Esophagus muscularis mucosa (tissue), 4 donors: ENCODE data around the gene CCDC92B. TPM values are rescaled to one million over a fixed set of nuclear protein-coding genes. Genes with fewer than 3 reads are reported as not detected.

Source experiments
- DNase-seq: peaks from one replicate; pipeline ENCODE4 v3.0.0-alpha.2; 2017; ENCODE audit errors: extremely low spot score
- H3K27ac ChIP-seq, 4 donors: fragments of 200-600 bp; sonication (generic); replicated peaks in 1 of 4; 1 replicate in 3 of 4; 2 replicates in 1 of 4; pipeline ENCODE4 v1.5.1; 2016 to 2019; ENCODE audit warnings: mild to moderate bottlenecking in 1 of 4
- H3K27me3 ChIP-seq, 4 donors: fragments of 200-600 bp; sonication (generic); one replicate each; pipeline versions ENCODE4 v1.5.1 to v1.6.0; 2016 to 2019
- H3K36me3 ChIP-seq, 4 donors: fragments of 200-600 bp; sonication (generic); one replicate each; pipeline ENCODE4 v1.5.1; 2016 to 2019
- H3K4me1 ChIP-seq, 4 donors: fragments of 200-600 bp; sonication (generic); one replicate each; pipeline ENCODE4 v1.5.1; 2016 to 2019
- H3K4me3 ChIP-seq, 4 donors: fragments of 200-600 bp; sonication (generic); 1 replicate in 2 of 4; 2 replicates in 2 of 4; pipeline ENCODE4 v1.5.1; 2016 to 2019; ENCODE audit warnings: mild to moderate bottlenecking in 4 of 4, moderate library complexity in 1 of 4
- H3K9me3 ChIP-seq, 4 donors: fragments of 200-600 bp; sonication (generic); 1 replicate in 3 of 4; 2 replicates in 1 of 4; pipeline ENCODE4 v1.5.1; 2016 to 2019
- CTCF ChIP-seq, 3 experiments: fragments of 200-600 bp in 2 of 3; fragments of 450-650 bp in 1 of 3; sonication (generic) in 2 of 3; IDR thresholded peaks; one replicate each; pipeline ENCODE4 v1.5.1; 2017 to 2019; ENCODE audit warnings: antibody characterized with exemption in 3 of 3, mild to moderate bottlenecking in 2 of 3, moderate library complexity in 1 of 3
- EP300 ChIP-seq: sonication (generic); formaldehyde crosslinking; IDR thresholded peaks from one replicate; pipeline ENCODE4 v1.6.1; 2017; ENCODE audit warnings: antibody characterized with exemption
- POLR2A ChIP-seq: fragments of 450-650 bp; IDR thresholded peaks from one replicate; pipeline ENCODE4 v1.6.1; 2017; ENCODE audit warnings: antibody characterized with exemption, moderate library complexity, mild to moderate bottlenecking, low read depth
- POLR2AphosphoS5 ChIP-seq, 2 donors: sonication (generic); formaldehyde crosslinking; IDR thresholded peaks; one replicate each; pipeline ENCODE4 v1.6.1; 2017; ENCODE audit warnings: antibody characterized with exemption in 2 of 2
- WGBS: methylation state at CpG from one replicate; pipeline ENCODE4 v1.1.5; 2018; 5-methylcytosine and 5-hydroxymethylcytosine counted together
- intact Hi-C: fragments of 100-400 bp; cut with DNase I; formaldehyde crosslinking; loops from one replicate; pipeline ENCODE4 v1.15.1; 2023
- total RNA-seq, 4 donors: library from RNA; depleted of rRNA; stranded (reverse); fragments of >200 nt; gene quantifications; one replicate each; pipeline versions ENCODE4 v1.1.0 to v1.2.1, GENCODE V29; 2016

Gene CCDC92B
- total RNA-seq, 4 donors from 2014 or later = 0.13 to 0.42 TPM; not detected in 2

- Histone ChIP-seq H3K27me3 (peaks cover 0 to 27% (median 5%) of the 10 kb centered on the region in 4 donors), H3K27ac (no peak overlapping the region), H3K36me3 (peaks cover 0 to 9% (median 0%) of the 10 kb centered on the region in 4 donors), H3K4me3 (no peak overlapping the region), H3K9me3 (no peaks in the 10 kb centered on the region), H3K4me1 (peaks cover 0 to 16% (median 13%) of the 10 kb centered on the region in 4 donors)
- TF ChIP-seq POLR2A = no peak
- TF ChIP-seq POLR2AphosphoS5 (IDR thresholded peaks at IDR 0.05) = no peak
- TF ChIP-seq CTCF (IDR thresholded peaks at IDR 0.05) = no peak
- TF ChIP-seq EP300 = no peak
- no peak for DNase-seq
- 61% methylated on average over 4 of the region's 4 CpGs for whole genome bisulfite sequencing
- intact Hi-C loops = no loop called here
Observed at GRCh38 chr17:2719861-2720260, 29.6 kb downstream of the CCDC92B start.

- Histone ChIP-seq H3K27me3 (peaks cover 0 to 13% (median under 1%) of the 10 kb centered on the region in 4 donors), H3K4me1 (peaks cover 0 to 14% (median 5%) of the 10 kb centered on the region in 4 donors), H3K27ac (no peak overlapping the region), H3K9me3 (no peaks in the 10 kb centered on the region), H3K36me3 (peaks cover 0 to 9% (median 0%) of the 10 kb centered on the region in 4 donors), H3K4me3 (no peak overlapping the region)
- TF ChIP-seq POLR2A (no peak), EP300 (no peak), POLR2AphosphoS5 (IDR thresholded peaks at IDR 0.05) (no peak), CTCF (IDR thresholded peaks at IDR 0.05) (no peak)
- WGBS = 86% methylated on average over 13 of the region's 13 CpGs
- no peak for DNase-seq
- intact Hi-C loops = no loop called here
Observed at GRCh38 chr17:2718150-2718938, 31.1 kb downstream of the CCDC92B start.

- 75% methylated on average over 5 of the region's 5 CpGs for WGBS
- DNase-seq = no peak
- H3K27ac ChIP-seq = no peak overlapping the region
- H3K4me3 ChIP-seq = no peak overlapping the region
- intact Hi-C loops = no loop called here
- H3K27me3 ChIP-seq = no peaks in the 10 kb centered on the region
- H3K4me1 ChIP-seq = peaks cover 13 to 27% (median 17%) of the 10 kb centered on the region in 4 donors
- no peaks in the 10 kb centered on the region for H3K9me3 ChIP-seq
- H3K36me3 ChIP-seq = peaks cover 0 to 9% (median 0%) of the 10 kb centered on the region in 4 donors
- TF ChIP-seq EP300 (no peak), POLR2AphosphoS5 (IDR thresholded peaks at IDR 0.05) (no peak), POLR2A (no peak), CTCF (IDR thresholded peaks at IDR 0.05) (no peak)
Observed at GRCh38 chr17:2716649-2717048, 32.8 kb downstream of the CCDC92B start.

GRCh38 chr17:2713881-2714280, 35.6 kb downstream of the CCDC92B start:
- Histone ChIP-seq H3K27me3 (no peaks in the 10 kb centered on the region), H3K9me3 (no peaks in the 10 kb centered on the region), H3K36me3 (peaks cover 0 to 9% (median 0%) of the 10 kb centered on the region in 4 donors), H3K4me1 (peaks cover 34 to 50% (median 38%) of the 10 kb centered on the region in 4 donors), H3K4me3 (no peak overlapping the region), H3K27ac (no peak overlapping the region)
- intact Hi-C loops = no loop called here
- DNase-seq = no peak
- 96% methylated on average over 9 of the region's 9 CpGs for WGBS
- no peak for TF ChIP-seq POLR2AphosphoS5 (IDR thresholded peaks at IDR 0.05)
- no peak for TF ChIP-seq EP300
- TF ChIP-seq POLR2A = no peak

- H3K4me1 ChIP-seq = peaks cover 48 to 64% (median 52%) of the 10 kb centered on the region in 4 donors
- intact Hi-C loops = no loop called here
- DNase-seq = no peak
- 54% methylated on average over 36 of the region's 36 CpGs for WGBS
- TF ChIP-seq CTCF (IDR thresholded peaks at IDR 0.05) (no peak), POLR2A (no peak), POLR2AphosphoS5 (IDR thresholded peaks at IDR 0.05) (no peak), EP300 (no peak)
- H3K27me3 ChIP-seq = no peaks in the 10 kb centered on the region
- peaks cover 0 to 9% (median 0%) of the 10 kb centered on the region in 4 donors for H3K36me3 ChIP-seq
- H3K9me3 ChIP-seq = no peaks in the 10 kb centered on the region
- peak overlapping the region; percentile 92 to 95 (median 93) for H3K4me3 ChIP-seq
- peak overlapping the region; percentile 83 to 84 (median 83) for H3K27ac ChIP-seq
Observed at GRCh38 chr17:2712300-2713043, 37.0 kb downstream of the CCDC92B start.
